Stomach (tissue), 4 donors: ENCODE data around the gene CTR9.

ENCODE experiments used
- CTCF ChIP-seq, 7 experiments: fragments of 450-650 bp in 4 of 7; fragments of 200-600 bp in 3 of 7; sonication (generic) in 3 of 7; IDR thresholded peaks; one replicate each; pipeline ENCODE4 v1.5.1; 2016 to 2019; ENCODE audit warnings: antibody characterized with exemption in 7 of 7, control low read depth in 2 of 7, mild to moderate bottlenecking in 1 of 7
- EP300 ChIP-seq: sonication (generic); formaldehyde crosslinking; IDR thresholded peaks from one replicate; pipeline ENCODE4 v1.6.1; 2017; ENCODE audit warnings: antibody characterized with exemption
- POLR2A ChIP-seq, 4 donors: fragments of 450-650 bp; IDR thresholded peaks; one replicate each; pipeline ENCODE4 v1.6.1; 2016; ENCODE audit warnings: antibody characterized with exemption in 4 of 4, control low read depth in 2 of 4, mild to moderate bottlenecking in 1 of 4, moderate library complexity in 1 of 4
- POLR2AphosphoS5 ChIP-seq, 3 donors: sonication (generic); formaldehyde crosslinking; IDR thresholded peaks; one replicate each; pipeline ENCODE4 v1.6.1; 2016; ENCODE audit warnings: antibody characterized with exemption in 3 of 3

DNA sequence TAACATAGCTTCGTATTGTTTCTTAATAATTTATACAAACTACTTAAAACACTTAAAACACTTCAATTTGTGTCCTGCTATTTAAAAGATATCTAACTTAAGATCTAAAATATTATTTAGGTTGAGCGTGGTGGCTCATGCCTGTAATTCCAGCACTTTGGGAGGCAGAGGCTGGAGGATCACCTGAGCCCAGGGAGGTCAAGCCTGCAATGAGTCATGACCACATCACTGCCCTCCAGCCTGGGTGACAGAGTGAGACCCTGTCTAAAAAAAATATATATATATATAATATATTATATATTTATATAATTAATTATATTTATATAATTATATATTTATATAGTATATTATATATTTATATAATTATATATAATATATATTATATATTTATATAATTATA, 4.2 kb upstream of the CTR9 start:
- TF ChIP-seq POLR2A (IDR thresholded peaks at IDR 0.05) = no peak
- no peak for TF ChIP-seq CTCF (IDR thresholded peaks at IDR 0.05)
- TF ChIP-seq EP300 = no peak
- TF ChIP-seq POLR2AphosphoS5 (IDR thresholded peaks at IDR 0.05) = no peak
